Neural crest cell (in vitro differentiated cells): Measurements from ENCODE around the gene WDR86. TPM values are rescaled to one million over a fixed set of nuclear protein-coding genes. Genes with fewer than 3 reads are reported as not detected.

Experiments used
- DNase-seq: peaks from one replicate; pipeline ENCODE4 v3.0.0; 2021; ENCODE audit warnings: low read depth, mixed read lengths, low spot score
- H3K27ac Mint-ChIP-seq: one replicate; pipeline ENCODE4 v1.8.0; 2021; ENCODE audit warnings: mild to moderate bottlenecking, mixed read lengths; ENCODE audit not compliant: unreplicated experiment
- H3K27me3 Mint-ChIP-seq: 2 replicates; pipeline ENCODE4 v1.8.0; 2021; ENCODE audit warnings: low read depth, mild to moderate bottlenecking, mixed read lengths
- H3K36me3 Mint-ChIP-seq: 2 replicates; pipeline ENCODE4 v1.8.0; 2021; ENCODE audit warnings: low read depth, mild to moderate bottlenecking, mixed read lengths
- H3K4me1 Mint-ChIP-seq: 2 replicates; pipeline ENCODE4 v1.8.0; 2021; ENCODE audit warnings: mixed read lengths
- H3K4me3 Mint-ChIP-seq: one replicate; pipeline ENCODE4 v1.8.0; 2021; ENCODE audit warnings: mild to moderate bottlenecking, mixed read lengths
- H3K9me3 Mint-ChIP-seq: 2 replicates; pipeline ENCODE4 v1.8.0; 2021; ENCODE audit warnings: mixed read lengths
- total RNA-seq: library from RNA; stranded (reverse); gene quantifications from 2 replicates; pipeline ENCODE4 v1.2.1, GENCODE V29; 2021
- TF ChIP-seq, protein P1 (sequence below): fragments of 200-600 bp; sonication (generic); conservative IDR thresholded peaks from 2 replicates; pipeline ENCODE4 v1.5.0; 2021; ENCODE audit warnings: antibody characterized with exemption, mild to moderate bottlenecking

The WDR86 gene
- total RNA-seq, 1 donor from 2014 or later: 29.8 TPM

- TF ChIP-seq, protein P1, sequence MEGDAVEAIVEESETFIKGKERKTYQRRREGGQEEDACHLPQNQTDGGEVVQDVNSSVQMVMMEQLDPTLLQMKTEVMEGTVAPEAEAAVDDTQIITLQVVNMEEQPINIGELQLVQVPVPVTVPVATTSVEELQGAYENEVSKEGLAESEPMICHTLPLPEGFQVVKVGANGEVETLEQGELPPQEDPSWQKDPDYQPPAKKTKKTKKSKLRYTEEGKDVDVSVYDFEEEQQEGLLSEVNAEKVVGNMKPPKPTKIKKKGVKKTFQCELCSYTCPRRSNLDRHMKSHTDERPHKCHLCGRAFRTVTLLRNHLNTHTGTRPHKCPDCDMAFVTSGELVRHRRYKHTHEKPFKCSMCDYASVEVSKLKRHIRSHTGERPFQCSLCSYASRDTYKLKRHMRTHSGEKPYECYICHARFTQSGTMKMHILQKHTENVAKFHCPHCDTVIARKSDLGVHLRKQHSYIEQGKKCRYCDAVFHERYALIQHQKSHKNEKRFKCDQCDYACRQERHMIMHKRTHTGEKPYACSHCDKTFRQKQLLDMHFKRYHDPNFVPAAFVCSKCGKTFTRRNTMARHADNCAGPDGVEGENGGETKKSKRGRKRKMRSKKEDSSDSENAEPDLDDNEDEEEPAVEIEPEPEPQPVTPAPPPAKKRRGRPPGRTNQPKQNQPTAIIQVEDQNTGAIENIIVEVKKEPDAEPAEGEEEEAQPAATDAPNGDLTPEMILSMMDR: no peak
- no peak overlapping the region for H3K4me3 Mint-ChIP-seq
- no peak overlapping the region for H3K27ac Mint-ChIP-seq
- H3K9me3 Mint-ChIP-seq: peaks cover 5% of the 10 kb centered on the region
- no peaks in the 10 kb centered on the region for H3K27me3 Mint-ChIP-seq
- DNase-seq: no peak
- H3K36me3 Mint-ChIP-seq: peaks cover 11% of the 10 kb centered on the region
- peaks cover 11% of the 10 kb centered on the region for H3K4me1 Mint-ChIP-seq
Measured at GRCh38 chr7:151397026-151397425, 12.8 kb downstream of the WDR86 start.

- H3K27me3 Mint-ChIP-seq: no peaks in the 10 kb centered on the region
- H3K36me3 Mint-ChIP-seq: peaks cover 11% of the 10 kb centered on the region
- DNase-seq: no peak
- peaks cover 9% of the 10 kb centered on the region for H3K4me1 Mint-ChIP-seq
- peaks cover 5% of the 10 kb centered on the region for H3K9me3 Mint-ChIP-seq
- no peak overlapping the region for H3K4me3 Mint-ChIP-seq
- H3K27ac Mint-ChIP-seq: no peak overlapping the region
- TF ChIP-seq, protein P1: no peak
Measured at GRCh38 chr7:151396328-151396970, 13.4 kb downstream of the WDR86 start.

DNA sequence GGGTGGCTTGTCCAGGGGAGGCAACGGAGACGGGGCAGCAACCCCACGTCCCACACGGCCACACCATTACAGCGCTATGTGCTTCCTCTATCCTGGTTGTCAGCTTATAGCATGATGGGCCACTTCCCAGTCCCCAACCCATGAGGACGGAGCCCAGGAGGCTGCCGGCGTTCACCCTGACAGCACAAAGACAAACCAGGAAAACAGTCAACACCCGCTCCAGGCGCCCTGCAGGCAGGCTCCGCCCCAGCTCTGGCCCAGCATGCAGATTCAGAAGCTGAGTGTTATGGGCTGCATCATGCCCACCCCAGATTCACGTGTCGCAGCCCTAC is 14.8 kb downstream of the WDR86 start:
- Mint-ChIP-seq H3K27ac (no peak overlapping the region), H3K27me3 (no peaks in the 10 kb centered on the region), H3K36me3 (peaks cover 11% of the 10 kb centered on the region), H3K4me1 (no peaks in the 10 kb centered on the region), H3K4me3 (no peak overlapping the region), H3K9me3 (peaks cover 5% of the 10 kb centered on the region)
- TF ChIP-seq, protein P1: no peak
- no peak for DNase-seq

DNA sequence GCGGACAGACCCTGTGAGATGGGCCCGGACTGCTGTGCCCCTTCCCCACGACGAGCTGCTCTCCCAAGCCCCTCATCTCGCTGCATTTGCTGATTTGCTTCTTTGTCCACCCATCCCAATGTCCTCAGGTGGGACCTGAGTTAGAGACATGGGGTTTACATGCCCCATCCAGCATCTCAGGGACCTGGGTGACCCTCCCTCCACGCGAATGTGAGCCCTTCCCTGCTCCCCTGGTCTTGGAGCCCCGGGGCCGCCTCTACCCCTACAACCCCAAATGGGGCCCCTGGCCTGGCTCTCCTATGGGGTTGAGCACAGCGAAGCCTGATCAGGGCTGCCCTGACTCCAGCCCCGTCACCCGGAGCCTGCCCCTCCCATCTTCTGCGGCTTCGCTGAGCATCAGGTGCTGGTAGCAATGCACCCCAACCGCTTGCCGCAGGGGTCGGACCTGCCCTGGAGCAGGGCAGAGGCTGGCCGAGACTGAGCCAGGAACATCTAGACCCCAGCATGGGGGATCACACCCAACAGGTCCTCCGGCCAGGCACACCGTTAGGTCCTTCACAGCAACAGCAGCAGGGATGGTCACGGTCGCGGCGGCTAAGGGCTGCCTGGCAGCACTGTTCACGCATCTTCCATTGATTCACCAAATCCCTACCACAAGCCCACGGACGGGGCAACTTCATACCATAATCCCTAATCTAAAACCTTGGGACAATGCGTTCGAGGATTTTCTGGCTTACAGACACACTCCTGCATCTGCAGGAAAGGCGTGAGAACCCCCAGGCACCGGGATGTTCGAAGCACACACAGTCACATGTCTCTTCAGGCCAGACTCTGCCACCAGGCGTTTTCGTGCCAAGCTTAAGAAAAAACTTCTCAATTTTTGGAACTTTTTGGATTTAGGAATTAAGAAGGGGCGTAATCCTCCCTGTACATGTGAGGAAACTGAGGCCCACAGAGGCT is 15.5 kb downstream of the WDR86 start:
- no peak overlapping the region for H3K27ac Mint-ChIP-seq
- no peaks in the 10 kb centered on the region for H3K27me3 Mint-ChIP-seq
- no peak for DNase-seq
- H3K36me3 Mint-ChIP-seq: peaks cover 11% of the 10 kb centered on the region
- no peaks in the 10 kb centered on the region for H3K4me1 Mint-ChIP-seq
- TF ChIP-seq, protein P1: no peak
- H3K9me3 Mint-ChIP-seq: peaks cover 5% of the 10 kb centered on the region
- no peak overlapping the region for H3K4me3 Mint-ChIP-seq

- Mint-ChIP-seq H3K9me3 (peaks cover 5% of the 10 kb centered on the region), H3K36me3 (peaks cover 8% of the 10 kb centered on the region), H3K27ac (no peak overlapping the region), H3K4me1 (no peaks in the 10 kb centered on the region), H3K27me3 (no peaks in the 10 kb centered on the region), H3K4me3 (no peak overlapping the region)
- no peak for DNase-seq
- TF ChIP-seq, protein P1: no peak
Measured at GRCh38 chr7:151393031-151393977, 16.5 kb downstream of the WDR86 start.
